NCI-H1436 (cell line): Measurements from ENCODE around the gene CENPX.
"Not testable (repeated sequence)": the region's sequence is repeated elsewhere in the genome, so short reads cannot be mapped to it uniquely, and the experiment has no call there.

ENCODE experiments used
- DNase-seq: peaks from one replicate; lab custom pipeline; 2025; lab: John Stamatoyannopoulos, UW

The CENPX gene

GRCh38 chr17:81998691-81999438 lies 23.8 kb downstream of the CENPX start:
- no peak for DNase-seq

DNA sequence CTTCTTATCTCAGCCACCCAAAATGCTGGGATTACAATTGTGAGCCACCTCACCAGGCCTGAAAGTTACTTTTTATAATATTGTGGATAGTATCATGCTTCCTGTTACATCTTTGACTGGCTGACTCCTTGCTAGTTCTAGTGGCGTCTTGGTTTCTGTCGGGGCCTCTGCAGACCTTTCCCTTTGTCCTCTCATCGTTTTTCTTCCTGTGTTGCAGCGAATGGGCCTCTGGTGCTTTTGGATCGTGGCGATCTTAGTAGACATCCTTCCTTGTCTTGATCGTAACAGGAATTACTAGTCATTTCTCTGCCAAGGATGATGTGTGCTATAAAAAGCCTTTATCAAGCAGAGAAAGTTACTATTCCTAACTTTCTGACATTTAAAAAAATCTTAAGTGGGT lies 24.5 kb downstream of the CENPX start:
- no peak for DNase-seq

- DNase-seq, result no peak
These were observed 25.8 kb downstream of the CENPX start for GRCh38 chr17:81996757-81997441.

DNA sequence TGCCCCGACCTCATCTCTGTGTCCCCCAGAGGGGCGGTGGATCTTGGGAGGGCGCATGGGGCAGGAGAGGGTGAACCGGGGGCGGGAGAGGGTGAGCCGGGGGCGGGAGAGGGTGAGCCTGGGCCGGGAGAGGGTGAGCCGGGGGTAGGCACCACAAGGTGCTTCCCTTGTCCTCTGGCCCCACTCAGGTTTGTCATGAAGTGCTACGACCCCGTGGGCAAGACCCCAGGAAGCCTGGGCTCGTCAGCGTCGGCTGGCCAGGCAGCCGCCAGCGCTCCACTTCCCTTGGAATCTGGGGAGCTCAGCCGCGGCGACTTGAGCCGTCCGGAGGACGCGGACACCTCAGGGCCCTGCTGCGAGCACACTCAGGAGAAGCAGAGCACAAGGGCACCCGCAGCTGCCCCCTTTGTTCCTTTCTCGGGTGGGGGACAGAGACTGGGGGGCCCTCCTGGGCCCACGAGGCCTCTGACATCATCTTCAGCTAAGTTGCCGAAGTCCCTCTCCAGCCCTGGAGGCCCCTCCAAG lies 26.4 kb downstream of the CENPX start:
- no peak for DNase-seq

GRCh38 chr17:81995463-81996231 lies 27.0 kb downstream of the CENPX start:
- DNase-seq, result no peak

DNA sequence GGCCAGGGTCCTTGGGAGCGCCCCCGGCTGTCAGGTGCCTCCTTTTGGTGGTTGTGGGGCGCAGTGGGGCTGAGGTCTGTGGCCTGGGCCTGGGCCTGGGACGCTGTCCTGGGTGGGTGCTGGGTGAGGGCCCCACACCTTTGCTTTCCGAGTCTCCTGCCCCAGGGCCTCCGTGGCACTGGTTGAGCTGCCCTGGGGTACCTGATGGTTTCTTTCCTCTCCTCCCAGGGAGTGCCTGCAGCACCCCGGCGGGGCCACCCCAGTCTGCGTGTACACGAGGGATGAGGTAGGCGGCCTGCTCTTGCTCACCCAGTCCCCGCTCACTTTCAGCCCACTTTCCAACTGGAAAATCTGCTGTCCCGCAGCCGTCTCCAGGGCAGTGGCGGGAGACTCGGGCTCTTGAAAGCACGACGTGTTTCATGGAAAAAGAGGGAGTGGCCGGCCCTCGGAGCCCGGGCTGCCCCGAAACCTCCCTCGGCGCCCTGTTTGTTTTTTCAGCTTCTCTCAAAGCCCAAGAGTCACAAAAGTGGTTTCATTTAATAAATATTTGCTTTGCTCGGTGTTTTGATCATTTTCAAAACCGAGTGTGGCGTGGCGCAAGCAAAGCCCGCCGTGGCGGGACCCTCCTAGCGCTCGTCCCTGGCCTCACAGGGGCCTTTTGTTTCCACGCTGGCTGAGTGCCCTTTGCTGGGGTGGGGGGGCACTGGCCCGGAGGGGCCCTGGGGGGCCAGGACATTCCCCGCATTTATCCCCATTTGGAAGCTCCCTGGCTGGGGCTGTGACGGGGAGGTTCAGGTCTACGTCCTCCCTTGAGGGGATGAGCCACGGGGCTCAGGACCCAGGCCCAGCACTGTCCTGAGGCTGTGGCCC lies 27.9 kb downstream of the CENPX start:
- no peak for DNase-seq

DNA sequence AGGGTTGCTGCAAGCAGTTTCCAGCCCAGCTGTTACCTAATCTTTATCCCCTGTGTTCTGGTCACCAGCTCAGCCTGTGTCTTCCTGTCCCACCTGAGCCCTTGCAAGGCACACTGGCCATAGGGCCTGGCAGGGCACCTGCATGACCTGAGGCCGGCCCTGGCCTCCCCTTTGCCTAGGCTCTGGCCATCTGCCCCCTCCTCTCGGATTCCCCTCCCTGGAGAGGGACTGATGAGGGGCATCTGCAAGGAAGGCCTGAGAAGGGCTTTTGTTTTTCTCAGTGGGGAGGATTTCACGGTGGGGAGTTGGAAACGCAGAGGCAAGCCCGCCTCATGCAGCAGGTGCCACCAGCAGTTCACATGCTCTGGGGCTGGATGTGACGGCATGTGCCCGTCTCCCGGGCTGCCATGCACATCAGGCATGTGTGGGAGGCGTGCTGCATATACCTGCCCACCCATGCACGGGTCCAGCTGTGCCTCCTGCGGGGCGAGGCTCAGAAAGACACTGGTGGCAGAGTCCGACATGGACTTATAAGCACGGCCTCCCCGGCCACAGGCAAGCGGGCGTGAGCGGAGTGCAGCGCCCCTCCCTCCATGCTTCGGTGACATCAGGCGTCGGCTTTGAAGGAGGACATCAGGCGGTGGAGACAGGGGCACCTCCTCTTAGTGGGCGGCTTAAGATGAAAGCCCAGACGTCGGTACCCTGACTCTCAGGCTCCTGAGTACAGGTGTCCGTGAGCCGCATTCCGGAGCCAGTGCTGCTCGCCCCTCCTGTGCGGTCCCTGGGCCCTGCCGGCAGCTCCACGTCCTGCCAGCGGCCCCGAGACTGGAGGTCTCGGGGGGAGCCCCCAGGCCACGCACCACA lies 28.7 kb downstream of the CENPX start:
- no peak for DNase-seq

DNA sequence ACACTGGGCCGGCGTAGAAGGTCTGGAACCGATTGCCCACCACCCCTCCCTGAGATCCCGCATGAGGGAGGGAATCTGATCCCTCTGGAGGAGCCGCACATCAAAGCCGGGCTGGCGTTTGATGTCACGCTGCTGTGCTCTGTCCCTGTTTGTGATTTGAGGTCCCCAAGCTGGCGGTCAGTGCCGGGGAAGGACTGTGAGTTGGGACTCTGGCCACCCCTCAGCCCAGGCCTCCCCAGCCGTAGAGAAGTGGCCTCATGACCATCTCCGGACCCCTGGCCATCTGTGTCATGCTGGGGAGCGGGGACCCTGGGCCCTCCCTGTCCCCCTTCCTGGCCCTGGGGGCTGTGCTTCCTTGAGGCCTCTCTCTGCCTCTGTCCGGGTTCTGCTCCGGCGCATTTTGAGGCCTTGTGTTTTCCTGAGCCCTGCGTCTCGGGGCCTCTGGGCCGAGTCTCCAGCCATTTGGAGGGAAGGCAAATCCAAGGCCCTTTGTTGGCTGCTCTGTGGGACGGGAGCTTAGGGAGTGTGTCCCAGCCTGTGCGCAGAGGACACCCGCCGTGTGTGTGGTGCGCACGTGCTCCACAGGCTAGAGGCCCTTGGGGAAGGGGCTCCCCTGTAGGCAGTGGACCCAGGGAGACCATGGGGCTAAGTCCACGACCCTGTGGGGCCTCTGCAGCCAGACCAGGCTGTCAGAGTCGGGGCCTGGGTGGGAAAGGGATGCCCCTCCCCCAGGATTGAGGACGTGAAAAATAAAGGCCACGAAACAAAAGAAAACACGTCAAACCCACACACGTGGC lies 30.2 kb downstream of the CENPX start:
- no peak for DNase-seq

GRCh38 chr17:81991684-81992305 lies 30.9 kb downstream of the CENPX start:
- DNase-seq, result no peak

DNA sequence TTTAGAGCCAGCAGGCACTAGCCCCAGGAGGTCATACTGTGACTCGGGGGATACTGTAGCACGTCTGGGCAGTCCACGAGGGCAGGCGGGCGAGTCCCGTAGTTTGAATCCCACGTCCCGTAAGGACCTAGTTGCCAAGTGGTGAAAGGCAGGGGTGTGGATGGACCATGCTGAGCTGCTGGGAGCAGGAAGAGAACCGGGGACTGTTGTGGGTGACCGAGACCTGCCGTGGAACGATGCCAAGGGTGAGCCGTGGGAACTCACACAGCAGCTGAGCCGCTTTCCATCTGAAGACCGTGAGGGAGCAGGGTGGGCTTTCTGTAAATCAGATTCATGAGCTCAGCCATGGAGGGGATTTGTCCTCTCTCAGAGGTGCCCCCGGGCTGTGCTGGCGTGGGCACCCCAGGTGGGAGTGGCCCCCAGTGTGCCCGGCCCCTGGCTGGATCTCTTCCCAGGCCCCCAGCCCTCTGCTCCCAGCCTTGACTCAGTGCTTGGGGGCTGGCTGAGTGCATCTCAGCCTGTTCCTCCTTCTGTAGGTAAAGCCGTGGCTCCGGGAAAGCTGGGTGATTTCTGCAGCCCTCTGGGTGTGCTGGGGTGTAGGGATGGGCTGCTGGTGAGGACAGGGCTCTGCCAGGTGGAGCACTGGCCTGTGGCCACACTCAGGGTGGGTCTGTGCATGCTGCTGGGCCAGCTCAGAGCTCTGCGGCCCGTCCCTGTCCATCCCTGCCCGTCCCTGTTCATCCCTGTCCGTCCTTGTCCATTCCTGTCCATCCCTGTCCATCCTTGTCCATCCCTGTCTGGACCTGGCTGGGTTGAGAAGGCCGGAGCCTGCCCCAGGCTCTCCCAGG lies 31.6 kb downstream of the CENPX start:
- DNase-seq, result no peak

DNA sequence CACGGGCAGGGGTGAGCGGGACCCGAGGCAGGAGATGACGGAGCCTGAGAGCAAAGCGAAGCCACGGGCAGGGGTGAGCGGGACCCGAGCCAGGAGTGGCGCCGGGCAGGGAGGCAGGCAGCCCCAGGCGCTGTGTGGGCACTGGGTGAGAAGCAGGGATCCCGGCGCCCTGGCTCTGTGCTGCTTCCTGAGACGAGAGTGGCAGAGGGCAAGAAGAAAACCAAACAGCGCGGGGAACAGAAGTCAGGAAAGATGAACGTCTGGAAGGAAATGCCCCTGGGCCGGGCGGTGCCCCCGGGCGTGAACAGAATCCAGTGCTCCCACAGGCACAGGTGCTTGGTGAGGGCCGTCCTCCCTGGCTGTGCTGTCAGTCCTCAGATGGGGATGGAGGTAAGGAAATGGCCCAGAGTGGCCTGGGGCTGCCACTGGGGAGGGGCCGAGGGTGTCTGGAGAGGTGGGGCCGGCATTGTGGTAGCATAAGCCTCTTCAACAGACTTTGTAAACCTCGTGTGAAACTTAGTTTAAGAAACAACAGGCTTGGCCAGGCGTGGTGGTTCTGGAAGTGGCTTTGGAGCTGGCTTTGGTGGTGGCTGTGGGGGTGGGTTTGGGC lies 35.4 kb downstream of the CENPX start:
- DNase-seq, result no peak

DNA sequence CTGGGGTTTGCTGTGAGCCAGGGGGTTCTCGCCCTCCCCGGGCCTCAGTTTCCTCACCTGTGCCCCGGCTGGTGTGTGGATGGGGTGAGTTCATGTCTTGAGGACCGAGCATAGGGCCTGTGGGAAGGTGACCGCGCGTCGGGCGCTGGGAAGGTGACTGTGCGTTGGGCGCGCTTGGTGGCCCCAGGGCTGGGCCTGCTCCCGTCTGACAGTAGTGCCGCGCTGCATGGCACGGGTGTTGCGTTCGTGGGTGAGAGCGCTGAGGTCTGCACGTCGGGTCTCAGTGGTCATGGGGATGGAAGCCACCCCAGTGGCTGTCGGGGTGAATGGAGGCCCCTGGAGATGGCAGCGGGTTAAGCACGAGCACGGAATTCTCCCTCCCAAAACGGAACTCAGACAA lies 36.1 kb downstream of the CENPX start:
- no peak for DNase-seq

- no peak for DNase-seq
These were observed 37.8 kb downstream of the CENPX start for GRCh38 chr17:81984773-81985410.

DNA sequence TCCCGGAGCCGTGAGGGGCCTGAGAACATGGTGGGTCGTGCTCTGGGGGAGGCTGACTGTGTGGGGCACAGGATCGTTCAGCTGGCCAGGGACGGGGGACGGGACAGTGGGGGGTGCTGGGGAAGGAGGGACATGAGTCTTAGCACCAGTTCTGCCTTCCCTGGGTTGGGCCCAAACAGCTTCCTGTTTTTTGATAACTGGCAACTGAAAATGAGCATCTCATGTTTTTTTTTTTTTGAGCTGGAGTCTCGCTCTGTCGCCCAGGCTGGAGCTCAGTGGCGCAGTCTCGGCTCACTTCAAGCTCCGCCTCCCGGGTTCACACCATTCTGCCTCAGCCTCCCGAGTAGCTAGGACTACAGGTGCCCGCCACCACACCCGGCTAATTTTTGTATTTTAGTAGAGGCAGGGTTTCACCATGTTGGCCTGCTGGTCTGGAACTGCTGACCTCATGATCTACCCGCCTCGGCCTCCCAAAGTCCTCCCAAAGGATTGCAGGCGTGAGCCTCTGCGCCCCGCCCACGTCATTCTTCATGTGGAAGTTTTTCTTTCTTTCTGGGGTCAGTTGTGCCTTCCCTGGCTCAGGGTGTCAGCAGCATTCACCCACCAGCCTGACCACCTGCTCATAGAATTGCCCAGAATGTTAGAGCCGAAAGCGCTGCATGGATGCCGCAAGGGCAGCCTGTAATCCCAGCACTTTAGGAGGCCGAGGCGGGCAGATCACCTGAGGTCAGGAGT lies 38.9 kb downstream of the CENPX start:
- DNase-seq, result no peak

GRCh38 chr17:81983011-81983638 lies 39.6 kb downstream of the CENPX start:
- DNase-seq, result no peak

GRCh38 chr17:81981511-81981910 lies 41.2 kb downstream of the CENPX start:
- DNase-seq, result not testable (repeated sequence)
